ENCODE results near the gene DDX25. TPM values are rescaled to one million over a fixed set of nuclear protein-coding genes. Genes with fewer than 3 reads are reported as not detected.

Gene DDX25
- total and polyA plus RNA-seq, 4 donors = 0.14 to 0.37 (median 0.17) TPM

DNA sequence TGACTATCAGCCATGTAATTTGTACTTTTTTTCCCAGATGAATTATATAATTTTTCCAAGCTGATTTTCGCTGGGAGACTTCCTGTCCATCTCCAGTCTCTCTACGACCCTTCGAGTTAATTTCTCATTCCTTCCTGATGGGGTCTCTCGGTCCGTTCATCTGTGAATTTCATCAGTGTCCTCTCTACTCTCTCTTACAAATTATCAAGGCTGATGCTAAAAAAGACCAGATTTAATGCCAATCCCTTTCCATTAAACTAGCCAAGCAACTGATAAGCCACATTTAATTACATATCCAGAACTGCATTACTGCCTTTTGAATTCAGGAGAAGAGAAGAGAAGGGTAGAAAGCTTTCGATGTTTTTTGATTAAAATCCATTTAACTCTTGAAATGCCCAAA lies 67.3 kb downstream of the DDX25 start:
- WGBS, 2 donors = 70 to 84% methylated on average over 6 of the region's 6 CpGs
- Histone ChIP-seq H3K9ac (ENCODE audit: insufficient read depth in 1 of 2, low read length in 2 of 2) (no peak overlapping the region), H3K4me1 (ENCODE audit: control insufficient read depth in 5 of 5, insufficient read depth in 5 of 5, low read length in 5 of 5) (peaks cover 0 to 19% (median 5%) of the 10 kb centered on the region in 5 donors), H3K27ac (ENCODE audit: low read depth in 1 of 2, low read length in 1 of 2) (peak overlapping the region in 1 of 2 donors; percentile 2), H3K4me3 (no peak overlapping the region), H3K27me3 (ENCODE audit: control insufficient read depth in 3 of 3, insufficient read depth in 3 of 3, low read length in 2 of 3) (no peaks in the 10 kb centered on the region), H3K36me3 (ENCODE audit: control insufficient read depth in 4 of 4, insufficient read depth in 4 of 4, low read length in 4 of 4) (no peaks in the 10 kb centered on the region), H3K9me3 (ENCODE audit: control insufficient read depth in 4 of 4, insufficient read depth in 3 of 4, low read length in 3 of 4) (no peaks in the 10 kb centered on the region)
- ATAC-seq (ENCODE audit: insufficient read depth, low FRiP score) (no peak), DNase-seq (peak in 2 of 3 donors; percentile 77 to 79)
- TF ChIP-seq, protein P1, sequence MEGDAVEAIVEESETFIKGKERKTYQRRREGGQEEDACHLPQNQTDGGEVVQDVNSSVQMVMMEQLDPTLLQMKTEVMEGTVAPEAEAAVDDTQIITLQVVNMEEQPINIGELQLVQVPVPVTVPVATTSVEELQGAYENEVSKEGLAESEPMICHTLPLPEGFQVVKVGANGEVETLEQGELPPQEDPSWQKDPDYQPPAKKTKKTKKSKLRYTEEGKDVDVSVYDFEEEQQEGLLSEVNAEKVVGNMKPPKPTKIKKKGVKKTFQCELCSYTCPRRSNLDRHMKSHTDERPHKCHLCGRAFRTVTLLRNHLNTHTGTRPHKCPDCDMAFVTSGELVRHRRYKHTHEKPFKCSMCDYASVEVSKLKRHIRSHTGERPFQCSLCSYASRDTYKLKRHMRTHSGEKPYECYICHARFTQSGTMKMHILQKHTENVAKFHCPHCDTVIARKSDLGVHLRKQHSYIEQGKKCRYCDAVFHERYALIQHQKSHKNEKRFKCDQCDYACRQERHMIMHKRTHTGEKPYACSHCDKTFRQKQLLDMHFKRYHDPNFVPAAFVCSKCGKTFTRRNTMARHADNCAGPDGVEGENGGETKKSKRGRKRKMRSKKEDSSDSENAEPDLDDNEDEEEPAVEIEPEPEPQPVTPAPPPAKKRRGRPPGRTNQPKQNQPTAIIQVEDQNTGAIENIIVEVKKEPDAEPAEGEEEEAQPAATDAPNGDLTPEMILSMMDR (IDR thresholded peaks at IDR 0.05; ENCODE audit: control extremely low read depth, extremely low read depth) = no peak

DNA sequence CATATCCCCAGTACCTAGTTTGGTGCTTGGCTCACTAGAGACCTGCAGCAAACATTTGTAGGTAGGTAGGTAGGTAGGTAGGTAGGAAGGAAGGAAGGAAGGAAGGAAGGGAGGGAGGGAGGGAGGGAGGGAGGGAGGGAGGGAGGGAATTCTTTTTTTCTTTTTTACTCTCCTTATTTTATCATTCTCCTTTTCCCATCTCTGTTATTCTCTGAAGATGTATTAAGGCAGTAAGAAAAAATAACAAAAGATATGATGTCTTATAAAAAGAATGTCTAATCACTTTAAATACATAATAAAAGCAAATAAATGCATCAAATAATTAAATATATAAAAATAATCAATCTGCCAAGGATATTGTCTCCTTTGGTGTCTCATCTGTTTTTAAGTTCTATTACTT lies 70.0 kb downstream of the DDX25 start:
- no peak for ATAC-seq (ENCODE audit: insufficient read depth, low FRiP score)
- H3K27me3 ChIP-seq (ENCODE audit: control insufficient read depth in 3 of 3, insufficient read depth in 3 of 3, low read length in 2 of 3) = no peaks in the 10 kb centered on the region
- H3K27ac ChIP-seq (ENCODE audit: low read depth in 1 of 2, low read length in 1 of 2) = no peak overlapping the region
- TF ChIP-seq, protein P1 (IDR thresholded peaks at IDR 0.05; ENCODE audit: control extremely low read depth, extremely low read depth) = no peak
- no peak for DNase-seq
- H3K9me3 ChIP-seq (ENCODE audit: control insufficient read depth in 4 of 4, insufficient read depth in 3 of 4, low read length in 3 of 4) = no peaks in the 10 kb centered on the region
- H3K36me3 ChIP-seq (ENCODE audit: control insufficient read depth in 4 of 4, insufficient read depth in 4 of 4, low read length in 4 of 4) = no peaks in the 10 kb centered on the region
- H3K4me3 ChIP-seq = no peak overlapping the region
- no peak overlapping the region for H3K9ac ChIP-seq (ENCODE audit: insufficient read depth in 1 of 2, low read length in 2 of 2)
- H3K4me1 ChIP-seq (ENCODE audit: control insufficient read depth in 5 of 5, insufficient read depth in 5 of 5, low read length in 5 of 5) = peaks cover 0 to 13% (median 0%) of the 10 kb centered on the region in 5 donors

DNA sequence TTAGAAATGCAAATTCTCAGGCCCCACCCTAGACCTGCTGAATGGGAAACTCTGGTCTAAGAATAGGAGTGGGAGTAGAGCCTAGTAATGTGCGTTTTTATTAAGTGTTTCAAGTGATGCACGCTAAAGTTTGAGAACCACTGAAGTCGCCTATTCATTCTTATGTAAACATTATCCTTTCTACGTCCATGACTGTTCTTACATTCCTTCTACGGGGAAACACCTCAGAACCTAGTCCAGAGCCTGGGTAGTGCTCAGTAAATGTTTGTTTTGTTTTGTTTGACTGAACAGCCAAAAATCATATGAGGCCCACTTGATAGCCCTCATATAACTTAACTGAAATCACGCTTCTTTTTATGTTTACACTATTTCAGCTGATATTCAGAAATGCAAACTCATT lies 71.3 kb downstream of the DDX25 start:
- Histone ChIP-seq H3K27me3 (ENCODE audit: control insufficient read depth in 3 of 3, insufficient read depth in 3 of 3, low read length in 2 of 3) (no peaks in the 10 kb centered on the region), H3K36me3 (ENCODE audit: control insufficient read depth in 4 of 4, insufficient read depth in 4 of 4, low read length in 4 of 4) (no peaks in the 10 kb centered on the region), H3K27ac (ENCODE audit: low read depth in 1 of 2, low read length in 1 of 2) (no peak overlapping the region), H3K9me3 (ENCODE audit: control insufficient read depth in 4 of 4, insufficient read depth in 3 of 4, low read length in 3 of 4) (no peaks in the 10 kb centered on the region), H3K4me3 (no peak overlapping the region), H3K4me1 (ENCODE audit: control insufficient read depth in 5 of 5, insufficient read depth in 5 of 5, low read length in 5 of 5) (peaks cover 0 to 13% (median 0%) of the 10 kb centered on the region in 5 donors), H3K9ac (ENCODE audit: insufficient read depth in 1 of 2, low read length in 2 of 2) (no peak overlapping the region)
- TF ChIP-seq, protein P1 (IDR thresholded peaks at IDR 0.05; ENCODE audit: control extremely low read depth, extremely low read depth) = no peak
- DNase-seq (peak in 1 of 3 donors; percentile 38), ATAC-seq (ENCODE audit: insufficient read depth, low FRiP score) (peak; percentile 69)
- WGBS, 2 donors = 65 to 87% methylated on average over 6 of the region's 6 CpGs

DNA sequence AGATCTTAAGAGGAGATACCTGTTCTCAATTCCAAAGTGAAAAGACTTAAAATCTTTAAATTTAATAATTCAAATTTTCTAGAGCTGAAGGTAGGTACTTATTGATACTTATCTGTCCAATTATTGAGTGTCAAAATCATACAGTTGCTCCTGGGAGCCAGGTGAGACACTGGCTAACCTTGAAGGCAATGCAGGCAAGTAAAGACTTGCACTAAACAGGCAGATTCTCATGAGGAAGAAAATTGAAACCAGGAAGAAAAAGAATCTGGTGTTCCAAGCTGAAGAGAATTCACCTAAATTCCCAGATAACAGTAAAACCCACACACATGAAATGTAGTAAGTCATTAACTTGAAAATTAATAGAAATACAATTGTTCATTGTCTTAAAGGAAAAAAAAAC lies 71.8 kb downstream of the DDX25 start:
- ATAC-seq (ENCODE audit: insufficient read depth, low FRiP score) = no peak
- Histone ChIP-seq H3K4me3 (no peak overlapping the region), H3K27ac (ENCODE audit: low read depth in 1 of 2, low read length in 1 of 2) (no peak overlapping the region), H3K36me3 (ENCODE audit: control insufficient read depth in 4 of 4, insufficient read depth in 4 of 4, low read length in 4 of 4) (peaks cover 0 to 3% (median 0%) of the 10 kb centered on the region in 4 donors), H3K4me1 (ENCODE audit: control insufficient read depth in 5 of 5, insufficient read depth in 5 of 5, low read length in 5 of 5) (peaks cover 0 to 13% (median 0%) of the 10 kb centered on the region in 5 donors), H3K27me3 (ENCODE audit: control insufficient read depth in 3 of 3, insufficient read depth in 3 of 3, low read length in 2 of 3) (no peaks in the 10 kb centered on the region), H3K9ac (ENCODE audit: insufficient read depth in 1 of 2, low read length in 2 of 2) (no peak overlapping the region), H3K9me3 (ENCODE audit: control insufficient read depth in 4 of 4, insufficient read depth in 3 of 4, low read length in 3 of 4) (no peaks in the 10 kb centered on the region)
- TF ChIP-seq, protein P1 (IDR thresholded peaks at IDR 0.05; ENCODE audit: control extremely low read depth, extremely low read depth) = no peak
- DNase-seq = no peak
